HG02981 (cell line): ENCODE results near the gene PRMT3.
"Not testable (repeated sequence)": the region's sequence is repeated elsewhere in the genome, so short reads cannot be mapped to it uniquely, and the experiment has no call there.

Experiments used
- ATAC-seq: cut with Tn5 transposase; IDR thresholded peaks from one replicate; pipeline ENCODE4 v1.9.1; 2021; ENCODE audit warnings: mild to moderate bottlenecking, moderate library complexity; ENCODE audit not compliant: unreplicated experiment

Gene PRMT3

DNA sequence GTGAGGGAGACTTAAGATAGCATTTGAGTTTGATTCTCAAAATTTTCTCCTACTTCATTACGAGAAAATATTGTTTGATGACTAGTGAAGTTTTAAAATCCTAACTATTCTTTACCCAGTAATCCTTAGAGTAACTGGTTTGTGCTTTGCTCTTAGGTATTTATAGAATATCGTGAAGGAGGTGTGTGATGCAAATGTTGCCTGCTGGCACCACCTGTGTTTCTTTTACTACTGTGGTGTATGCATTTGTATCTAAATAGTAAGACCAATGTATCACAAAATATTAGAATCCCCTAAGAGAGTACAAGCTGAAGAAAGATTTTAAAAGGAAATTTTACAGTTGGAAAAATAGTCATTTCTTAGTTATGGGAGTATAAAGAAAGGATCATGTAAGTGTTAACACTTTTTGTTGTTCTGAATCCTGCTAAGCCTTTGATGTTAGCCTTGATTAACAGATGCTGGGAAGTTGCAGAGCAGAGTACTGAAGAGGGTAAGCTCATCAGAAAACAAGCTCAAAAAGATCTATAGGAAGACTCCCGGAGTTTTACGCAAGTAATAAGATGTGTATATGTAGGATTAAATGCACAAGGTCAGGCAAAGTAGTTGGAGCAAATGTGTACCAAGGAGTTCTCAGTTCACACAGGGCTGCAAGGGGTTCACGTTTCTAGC lies 109.7 kb downstream of the PRMT3 start:
- no peak for ATAC-seq

DNA sequence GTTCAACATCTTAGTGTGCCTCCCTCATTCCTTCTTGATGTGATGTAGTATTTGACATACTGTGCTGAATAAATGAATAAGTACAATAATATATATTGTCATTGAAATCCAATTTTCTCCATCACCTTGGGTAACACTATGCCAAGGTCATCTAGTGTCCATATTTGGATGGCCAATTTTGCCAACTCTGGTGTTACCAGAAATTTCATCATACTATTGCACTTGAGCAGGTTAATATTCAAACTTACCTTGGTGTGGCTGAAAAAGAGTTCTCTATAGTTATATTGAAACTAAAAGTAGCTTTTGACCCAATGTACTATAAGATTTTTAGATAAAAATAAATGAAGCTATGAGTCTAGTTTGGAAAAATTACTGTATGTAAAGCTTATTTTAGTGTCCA lies 113.7 kb downstream of the PRMT3 start:
- peak; percentile 78 for ATAC-seq

DNA sequence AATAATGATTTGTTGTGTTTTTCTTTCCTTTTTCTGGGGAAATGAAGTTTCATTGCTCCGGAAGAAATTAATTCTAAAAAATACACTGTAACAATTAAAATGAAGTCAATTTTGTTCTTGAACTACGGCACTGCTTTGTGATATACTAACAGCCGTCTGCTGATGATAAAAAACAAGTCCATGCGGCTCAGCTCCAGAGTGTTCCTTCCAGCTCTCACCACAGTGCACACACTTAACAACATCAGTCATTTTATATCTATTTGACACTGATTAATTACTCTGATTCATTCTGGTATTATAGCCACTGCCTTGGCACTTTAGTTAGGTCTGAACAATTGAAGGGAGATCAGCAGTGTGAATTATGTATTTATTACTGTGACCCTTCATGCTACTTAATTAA lies 114.5 kb downstream of the PRMT3 start:
- no peak for ATAC-seq

DNA sequence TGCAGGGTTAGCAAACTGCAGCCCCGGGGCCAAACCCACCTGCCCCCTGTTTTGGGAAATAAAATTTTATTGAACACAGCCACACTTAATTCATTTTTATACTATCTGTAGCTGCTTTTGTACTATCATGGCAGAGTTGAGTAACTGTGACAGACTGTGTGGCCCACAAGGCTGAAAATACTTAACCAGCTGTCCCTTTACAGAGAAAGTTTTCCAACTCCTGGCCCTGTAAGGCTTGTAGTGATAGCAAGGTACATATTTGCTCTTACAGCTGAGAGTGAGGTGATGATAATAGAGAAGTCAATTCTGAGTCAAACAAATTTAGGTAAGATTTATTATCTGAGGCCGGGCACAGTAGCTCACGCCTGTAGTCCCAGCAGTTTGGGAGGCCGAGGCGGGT lies 124.5 kb downstream of the PRMT3 start:
- ATAC-seq: no peak

DNA sequence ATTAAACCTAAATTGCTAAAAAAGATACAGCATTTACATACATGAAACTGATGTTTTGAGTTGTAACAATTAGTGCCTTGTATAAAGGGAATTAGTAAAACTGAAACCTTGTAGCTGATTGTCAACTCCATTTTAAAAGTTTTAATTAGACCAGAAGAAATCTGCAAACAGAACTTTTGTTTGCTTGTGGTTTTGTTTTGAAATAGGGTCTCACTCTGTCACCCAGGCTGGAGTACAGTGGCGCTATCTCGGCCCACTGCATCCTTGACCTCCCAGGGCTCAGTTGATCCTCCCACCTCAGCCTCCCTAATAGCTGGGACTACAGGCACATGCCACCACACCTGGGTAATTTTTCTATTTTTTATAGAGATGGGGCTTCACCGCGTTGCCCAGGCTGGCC lies 125.4 kb downstream of the PRMT3 start:
- no peak for ATAC-seq

DNA sequence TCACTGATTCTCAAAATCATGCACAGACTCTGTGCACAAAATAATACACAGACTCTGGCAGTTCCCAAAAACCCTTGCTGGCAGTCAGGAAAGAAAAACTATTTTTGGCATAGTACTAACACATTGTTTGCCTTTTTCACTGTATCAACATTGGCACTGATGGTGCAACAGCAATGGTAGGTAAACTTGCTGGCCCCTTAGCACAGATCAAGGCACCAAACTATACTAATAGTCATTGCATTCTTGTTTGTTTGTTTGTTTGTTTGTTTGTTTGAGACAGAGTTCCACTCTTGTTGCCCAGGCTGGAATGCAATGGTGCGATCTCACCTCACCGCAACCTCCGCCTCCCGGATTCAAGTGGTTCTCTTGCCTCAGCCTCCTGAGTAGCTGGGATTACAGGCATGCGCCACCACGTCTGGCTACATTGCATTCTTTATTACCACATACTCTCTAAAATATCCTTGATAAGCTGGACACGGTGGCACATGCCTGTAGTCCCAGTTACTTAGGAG lies 130.9 kb downstream of the PRMT3 start:
- no peak for ATAC-seq

DNA sequence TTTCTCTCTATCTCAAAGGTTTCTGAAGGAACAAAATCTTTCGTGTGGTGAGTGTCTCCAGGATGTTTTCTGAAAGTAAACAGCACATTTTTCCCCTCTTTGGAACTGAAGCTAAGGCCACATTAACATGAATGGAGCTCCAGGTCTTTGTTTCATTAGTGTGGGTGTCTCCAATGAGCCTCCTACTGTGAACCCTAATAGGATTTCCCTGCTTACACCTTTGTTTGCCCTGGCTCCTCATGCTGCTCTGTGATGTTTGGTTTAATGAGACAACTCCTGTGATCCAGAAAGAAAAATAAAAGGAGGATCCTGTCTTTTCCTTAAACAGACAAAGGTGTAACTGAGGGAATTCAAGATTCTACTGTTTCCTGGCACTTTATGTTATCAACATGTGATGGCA lies 135.0 kb downstream of the PRMT3 start:
- ATAC-seq: no peak

DNA sequence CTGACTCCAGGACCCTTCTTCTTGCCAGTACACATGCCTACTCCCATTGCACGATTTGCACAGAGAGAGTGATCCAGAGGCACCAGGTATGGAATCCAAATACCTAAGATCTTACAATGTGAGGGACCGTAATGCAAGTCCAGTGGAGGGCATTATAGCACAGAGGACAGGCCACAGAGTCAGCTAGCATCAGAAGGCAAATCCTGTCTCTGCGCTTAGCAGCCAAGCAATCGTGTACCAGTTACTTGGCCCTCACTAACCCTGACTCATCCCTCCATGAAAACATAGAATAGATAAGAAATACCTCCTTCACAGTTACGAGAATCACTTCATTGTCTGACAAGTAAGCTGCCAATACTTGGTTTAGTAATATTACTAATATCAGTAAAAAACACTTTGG lies 142.2 kb downstream of the PRMT3 start:
- no peak for ATAC-seq

DNA sequence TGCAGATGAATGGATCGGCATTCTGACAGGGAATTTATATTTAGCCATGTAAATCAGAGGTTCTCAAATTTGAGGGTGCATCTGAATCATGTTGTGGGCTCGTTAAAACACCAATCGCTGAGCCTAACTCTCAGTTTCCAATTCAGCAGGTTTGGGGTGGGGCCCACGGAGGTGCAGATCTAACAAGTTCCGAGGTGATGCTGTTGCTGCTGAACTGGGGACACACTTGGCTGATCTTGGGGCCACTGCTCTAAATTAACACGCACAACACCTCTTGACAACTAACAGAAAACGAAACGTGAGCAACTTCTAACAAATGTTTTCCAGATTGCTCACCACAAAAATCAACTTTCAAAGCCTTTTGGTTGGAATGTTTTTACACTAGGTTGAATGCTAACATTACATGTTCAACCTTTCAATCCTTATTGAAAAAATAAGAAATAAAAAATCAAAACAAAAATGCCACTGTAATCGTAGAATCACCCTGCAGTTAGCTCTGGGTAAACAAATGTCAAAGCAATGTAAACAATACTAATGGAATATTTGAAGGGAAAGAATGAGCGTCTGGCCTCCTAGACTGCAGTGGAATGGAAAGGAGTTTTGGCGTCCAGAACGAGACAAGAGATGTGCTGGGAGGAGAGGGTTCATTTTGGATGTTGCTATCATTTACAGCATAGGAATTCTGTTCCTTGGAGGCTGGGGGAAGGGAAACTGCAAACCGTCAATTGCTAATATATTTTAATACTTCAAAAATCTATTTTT lies 143.6 kb downstream of the PRMT3 start:
- ATAC-seq: no peak

DNA sequence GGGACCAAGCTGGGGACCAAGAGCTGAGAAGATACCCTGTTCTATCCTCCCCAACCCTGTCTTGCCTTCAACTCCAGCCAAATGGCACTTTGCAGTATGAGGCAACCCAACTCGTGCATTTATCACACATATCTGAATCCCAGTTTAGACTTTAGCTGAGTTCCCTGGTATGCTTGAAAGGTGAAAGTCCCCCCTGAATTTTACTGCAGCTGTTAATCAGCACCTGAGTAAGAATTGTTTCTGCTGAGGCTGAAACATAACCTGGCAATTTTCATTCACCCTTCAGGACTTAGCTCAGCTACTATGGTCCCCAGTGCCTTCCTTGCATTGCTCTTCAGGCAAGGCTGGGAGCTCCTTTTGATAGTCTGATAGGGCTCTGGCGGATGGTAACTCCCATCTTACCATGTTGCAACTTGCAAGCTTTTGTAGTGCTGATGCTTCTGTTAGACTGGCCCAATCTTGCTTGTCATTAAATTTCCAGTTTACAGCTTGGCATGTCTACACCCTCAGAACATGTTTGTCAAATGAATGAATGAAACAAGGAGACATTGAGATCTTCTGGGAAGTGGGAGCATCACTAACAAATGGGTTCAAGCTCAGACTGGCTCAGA lies 147.9 kb downstream of the PRMT3 start:
- no peak for ATAC-seq

DNA sequence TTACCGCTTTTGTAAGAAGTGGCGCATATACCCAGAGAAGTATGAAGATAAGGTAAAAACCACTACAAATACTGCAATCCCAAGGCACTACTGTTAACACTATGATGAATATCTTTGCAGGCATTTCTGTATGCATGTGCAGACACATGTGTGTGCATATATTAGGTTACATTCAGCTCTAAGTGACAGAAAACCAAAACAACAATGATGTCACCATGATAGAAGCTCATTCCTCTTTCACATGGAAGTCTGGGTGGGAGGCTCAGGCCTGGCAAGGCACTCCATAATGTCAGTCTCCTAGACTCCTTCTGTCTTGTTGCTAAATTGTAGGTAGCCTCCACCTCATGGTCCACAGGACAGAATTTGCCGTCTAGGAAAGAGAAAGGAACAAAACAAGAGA lies 148.8 kb downstream of the PRMT3 start:
- ATAC-seq: no peak

DNA sequence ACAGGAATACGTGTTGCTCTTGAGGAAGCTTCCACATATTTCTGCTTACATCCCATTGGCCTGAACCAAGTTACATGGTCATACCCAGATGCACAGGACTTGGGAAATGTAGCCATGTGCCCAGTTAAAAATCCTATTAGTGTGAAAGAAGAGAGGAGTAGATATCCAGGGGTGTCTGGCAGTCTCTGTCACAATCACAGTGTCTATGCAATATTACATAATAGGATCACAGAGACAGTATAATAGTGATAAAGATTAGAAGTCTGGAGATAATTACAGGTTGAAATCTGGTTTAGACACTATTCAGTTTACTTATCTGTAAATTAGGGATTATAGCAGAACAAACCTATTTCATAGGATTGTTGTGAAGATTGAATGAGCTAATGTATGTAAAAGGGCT lies 149.3 kb downstream of the PRMT3 start:
- no peak for ATAC-seq

DNA sequence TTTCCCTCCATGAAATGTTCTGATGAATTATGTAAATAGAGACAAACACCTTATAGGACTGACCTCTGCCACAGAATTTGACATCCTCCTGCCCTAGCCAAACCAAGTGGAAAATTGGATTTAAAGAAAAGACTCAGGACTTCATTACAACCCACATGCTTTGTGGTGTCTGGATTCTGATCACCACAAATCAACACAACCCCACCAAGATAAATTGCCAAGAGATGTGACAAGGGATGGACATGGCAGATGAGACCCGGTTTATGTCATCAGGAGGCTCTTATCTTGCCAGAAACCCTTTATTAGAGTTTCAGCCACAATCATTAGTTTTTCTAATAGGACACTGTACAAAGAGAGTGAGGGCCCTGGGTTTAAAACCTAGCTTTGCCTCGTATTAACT lies 154.0 kb downstream of the PRMT3 start:
- ATAC-seq: no peak

DNA sequence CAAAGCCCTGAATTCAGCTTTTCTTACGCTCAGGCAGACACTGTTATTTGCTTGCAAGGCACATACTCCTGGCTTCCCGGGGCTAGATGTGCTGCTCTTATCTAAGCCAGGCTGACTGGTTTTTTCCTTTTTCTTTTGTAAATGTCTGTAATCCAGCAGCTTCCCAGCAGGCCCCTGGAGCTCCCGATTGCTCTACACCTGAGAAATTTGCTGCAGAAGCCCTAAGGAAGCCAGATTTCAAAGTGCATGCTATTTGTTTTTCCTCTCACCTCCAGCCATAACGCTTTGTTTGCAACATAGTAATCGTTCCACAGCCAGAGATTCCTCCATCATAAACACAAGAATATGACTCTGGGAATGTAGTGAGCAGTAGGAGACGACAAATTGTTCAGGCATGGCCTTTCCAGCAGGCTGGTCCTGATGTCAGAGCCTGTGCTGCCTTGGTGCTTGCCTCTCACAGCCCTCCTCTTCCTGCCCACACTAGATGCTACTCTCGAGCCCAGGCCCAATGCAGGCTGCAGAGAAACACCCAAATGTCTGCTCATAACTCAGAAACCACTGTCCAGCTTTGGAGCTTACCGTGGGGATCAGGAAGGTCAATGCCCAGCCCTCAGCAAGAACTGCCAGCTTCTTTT lies 157.2 kb downstream of the PRMT3 start:
- no peak for ATAC-seq

DNA sequence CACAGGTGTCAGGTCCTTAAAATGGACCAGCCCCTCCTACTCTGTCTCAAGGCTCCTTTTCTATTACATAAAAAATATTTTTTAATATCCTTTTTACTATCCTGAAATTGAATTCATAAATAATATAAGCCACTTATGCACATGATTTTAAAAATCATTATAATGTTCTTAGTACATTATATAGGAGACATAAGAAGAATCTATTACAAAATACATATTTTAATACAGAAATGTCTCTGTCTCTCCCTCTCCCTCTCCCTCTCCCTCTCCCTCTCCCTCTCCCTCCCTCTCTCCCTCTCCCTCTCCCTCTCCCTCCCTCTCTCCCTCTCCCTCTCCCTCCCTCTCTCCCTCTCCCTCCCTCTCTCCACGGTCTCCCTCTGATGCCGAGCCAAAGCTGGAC lies 159.9 kb downstream of the PRMT3 start:
- ATAC-seq: no peak

DNA sequence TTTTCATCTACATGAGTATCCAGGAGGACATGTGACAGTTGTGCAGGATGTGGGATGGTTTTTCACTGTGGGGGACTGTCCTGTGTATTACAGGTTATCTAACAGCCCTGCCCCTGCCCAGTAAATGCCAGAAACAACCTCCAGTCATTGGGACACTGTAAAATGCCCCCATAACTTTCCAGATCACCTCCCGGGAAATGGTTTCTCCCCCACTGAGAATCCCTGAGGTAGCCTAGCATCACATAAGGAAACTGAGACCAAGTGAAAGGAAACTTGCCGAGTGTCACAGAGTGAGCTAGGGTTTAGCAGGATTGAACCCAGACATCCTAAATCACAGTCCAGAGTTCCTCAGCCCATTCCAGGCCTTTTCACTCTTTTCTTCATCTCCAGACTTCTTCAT lies 163.6 kb downstream of the PRMT3 start:
- no peak for ATAC-seq

DNA sequence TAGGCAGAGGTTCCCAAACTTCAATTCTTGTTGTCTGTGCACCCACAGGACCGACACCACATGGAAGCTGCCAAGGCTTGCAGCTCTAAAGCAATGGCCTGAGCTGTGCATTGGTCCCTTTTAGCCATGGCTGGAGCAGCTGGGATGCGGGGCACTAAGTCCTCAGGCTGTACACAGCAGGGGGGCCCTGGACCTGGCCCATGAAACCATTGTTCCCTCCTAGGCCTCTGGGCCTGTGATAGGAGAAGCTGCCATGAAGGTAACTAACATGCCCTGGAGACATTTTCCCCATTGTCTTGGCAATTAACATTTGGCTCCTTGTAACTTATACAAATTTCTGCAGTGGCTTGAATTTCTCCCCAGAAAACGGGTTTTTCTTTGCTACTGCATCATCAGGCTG lies 168.3 kb downstream of the PRMT3 start:
- no peak for ATAC-seq

DNA sequence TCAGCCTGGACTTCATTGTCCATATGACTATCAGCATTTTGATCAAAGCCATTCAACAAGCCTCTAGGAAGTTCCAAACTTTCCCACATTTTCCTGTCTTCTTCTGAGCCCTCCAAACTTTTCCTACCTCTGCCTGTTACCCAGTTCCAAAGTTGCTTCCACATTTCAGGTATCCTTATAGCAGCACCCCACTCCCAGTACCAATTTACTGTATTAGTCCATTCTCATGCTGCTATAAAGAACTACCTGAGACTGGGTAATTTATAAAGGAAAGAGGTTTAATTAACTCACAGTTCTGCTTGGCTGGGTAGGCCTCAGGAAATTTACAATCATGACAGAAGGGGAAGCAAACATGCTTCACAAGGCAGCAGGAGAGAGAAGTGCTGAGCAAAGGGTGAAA lies 168.9 kb downstream of the PRMT3 start:
- not testable (repeated sequence) for ATAC-seq

DNA sequence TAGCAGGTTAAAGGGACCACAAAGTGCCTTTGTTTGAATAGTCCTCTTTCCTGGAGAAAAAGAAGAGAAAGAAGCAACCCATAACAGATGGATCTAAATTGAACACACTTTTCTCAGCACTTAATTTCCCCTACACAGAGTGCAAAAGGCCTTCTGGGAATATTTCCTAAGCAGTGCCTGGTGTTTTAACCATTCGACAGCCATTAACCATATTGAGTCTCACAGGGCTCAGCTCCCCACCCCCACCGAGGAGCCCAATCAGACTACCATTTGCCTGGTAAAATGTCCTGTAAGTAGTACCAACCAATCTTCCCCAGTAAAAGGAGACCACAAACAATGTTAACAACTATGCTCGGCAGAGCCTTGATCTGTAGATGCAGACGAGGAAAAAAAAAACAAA lies 171.2 kb downstream of the PRMT3 start:
- no peak for ATAC-seq
